Endodermal cell (in vitro differentiated cells): Measurements from ENCODE around the gene TEKT3. TPM values are rescaled to one million over a fixed set of nuclear protein-coding genes. Genes with fewer than 3 reads are reported as not detected.

Experiments used
- DNase-seq: peaks from one replicate; pipeline ENCODE4 v3.0.0-alpha.2; 2017
- H3K27ac ChIP-seq: 2 replicates; pipeline ENCODE4 v1.5.1; 2013; ENCODE audit warnings: mild to moderate bottlenecking, low read depth, low read length, moderate library complexity
- H3K27me3 ChIP-seq: 2 replicates; pipeline ENCODE4 v1.6.1; 2013; ENCODE audit warnings: mild to moderate bottlenecking, low read length, moderate library complexity; ENCODE audit not compliant: insufficient read depth, control insufficient read depth, poor library complexity, severe bottlenecking
- H3K36me3 ChIP-seq: 2 replicates; pipeline ENCODE4 v1.7.0; 2013; ENCODE audit warnings: mild to moderate bottlenecking, low read length, moderate library complexity; ENCODE audit not compliant: control insufficient read depth, insufficient read depth
- H3K4me1 ChIP-seq: one replicate; pipeline ENCODE4 v1.7.0; 2013; ENCODE audit warnings: low read length; ENCODE audit not compliant: control insufficient read depth, insufficient read depth
- H3K4me3 ChIP-seq: 2 replicates; pipeline ENCODE4 v1.5.1; 2013; ENCODE audit warnings: mild to moderate bottlenecking, low read length, moderate library complexity
- H3K9ac ChIP-seq: 2 replicates; pipeline ENCODE4 v1.6.1; 2013; ENCODE audit warnings: mild to moderate bottlenecking, low read length, moderate library complexity; ENCODE audit not compliant: poor library complexity, severe bottlenecking; ENCODE audit errors: extremely low read depth
- H3K9me3 ChIP-seq: 2 replicates; pipeline ENCODE4 v1.6.1; 2013; ENCODE audit warnings: mild to moderate bottlenecking, low read length, moderate library complexity; ENCODE audit not compliant: control insufficient read depth
- H3K27ac Mint-ChIP-seq: 2 replicates; pipeline ENCODE4 v1.8.0; 2020; ENCODE audit warnings: mixed read lengths
- H3K27me3 Mint-ChIP-seq: 2 replicates; pipeline ENCODE4 v1.8.0; 2021; ENCODE audit warnings: mild to moderate bottlenecking, mixed read lengths; ENCODE audit not compliant: insufficient read depth
- H3K36me3 Mint-ChIP-seq: 2 replicates; pipeline ENCODE4 v1.8.0; 2020; ENCODE audit warnings: low read depth, mixed read lengths
- H3K4me1 Mint-ChIP-seq: 2 replicates; pipeline ENCODE4 v1.8.0; 2020; ENCODE audit warnings: mixed read lengths
- H3K4me3 Mint-ChIP-seq: 2 replicates; pipeline ENCODE4 v1.8.0; 2020; ENCODE audit warnings: mild to moderate bottlenecking, moderate library complexity, mixed read lengths
- H3K9me3 Mint-ChIP-seq: 2 replicates; pipeline ENCODE4 v1.8.0; 2020; ENCODE audit warnings: mild to moderate bottlenecking, mixed read lengths
- CTCF ChIP-seq: fragments of 200-600 bp; sonication (generic); conservative IDR thresholded peaks from 2 replicates; pipeline ENCODE4 v1.5.0; 2021; ENCODE audit warnings: antibody characterized with exemption, mild to moderate bottlenecking
- WGBS, 2 experiments: methylation state at CpG; one replicate each; pipeline versions ENCODE4 v1.1.5 to v1.1.7; 2013; ENCODE audit warnings: missing lambda C conversion rate in 2 of 2, mixed read lengths in 1 of 2; ENCODE audit not compliant: insufficient coverage in 1 of 2, insufficient read length in 1 of 2; 5-methylcytosine and 5-hydroxymethylcytosine counted together
- total RNA-seq, 2 donors: library from RNA; stranded (reverse); fragmentation: NEBNext Ultra II Directional in 1 of 2; extraction: Animal tissue kit (Norgen Biotek cat#: 25700) in 1 of 2; gene quantifications; 2 replicates in 1 of 2; 3 replicates in 1 of 2; pipeline ENCODE4 v1.2.1, GENCODE V29; 2021

TEKT3 gene
- total RNA-seq, 2 donors from 2014 or later: 1.1 to 1.6 TPM

DNA sequence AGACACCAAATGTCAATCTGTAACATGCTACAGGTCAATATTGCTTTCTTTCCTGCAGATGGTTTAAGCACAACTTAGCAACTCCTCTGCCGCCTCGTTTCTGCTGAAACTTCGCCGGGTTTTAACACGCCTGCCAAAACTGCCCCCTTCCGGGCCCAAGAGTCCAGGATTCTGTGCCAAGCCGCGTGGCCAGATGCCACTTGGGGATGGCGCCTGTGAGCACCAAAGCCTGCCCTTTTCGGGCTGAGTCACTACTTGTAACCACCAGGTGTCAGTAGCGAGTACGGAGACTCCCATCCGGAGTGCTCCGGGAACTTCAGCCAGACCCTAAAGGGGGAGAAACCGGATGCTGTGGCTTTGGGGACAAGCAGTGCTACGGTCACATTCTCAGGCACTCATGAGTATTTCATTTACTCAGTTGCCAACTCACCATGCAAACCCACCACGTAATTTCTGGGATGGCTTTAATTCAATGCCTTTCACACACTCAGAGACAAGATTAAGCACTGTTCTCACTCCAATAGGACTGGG lies 84.1 kb downstream of the TEKT3 start:
- Histone ChIP-seq H3K4me1 (no peaks in the 10 kb centered on the region), H3K27me3 (peaks cover 35% of the 10 kb centered on the region), H3K36me3 (no peaks in the 10 kb centered on the region), H3K27ac (no peak overlapping the region), H3K4me3 (no peak overlapping the region), H3K9me3 (no peaks in the 10 kb centered on the region), H3K9ac (no peak overlapping the region)
- Mint-ChIP-seq H3K4me1 (peaks cover 22% of the 10 kb centered on the region), H3K36me3 (no peaks in the 10 kb centered on the region), H3K27ac (no peak overlapping the region), H3K9me3 (no peaks in the 10 kb centered on the region), H3K27me3 (peaks cover 46% of the 10 kb centered on the region), H3K4me3 (no peak overlapping the region)
- DNase-seq: peak; percentile 95
- TF ChIP-seq CTCF: peak; percentile 93
- 13 to 19% methylated on average over 9 to 17 of the region's 17 CpGs for WGBS, 2 experiments

- no peak overlapping the region for H3K4me3 ChIP-seq
- no peaks in the 10 kb centered on the region for H3K36me3 ChIP-seq
- H3K27me3 ChIP-seq: peaks cover 29% of the 10 kb centered on the region
- H3K36me3 Mint-ChIP-seq: no peaks in the 10 kb centered on the region
- peaks cover 39% of the 10 kb centered on the region for H3K27me3 Mint-ChIP-seq
- TF ChIP-seq CTCF: no peak
- H3K27ac ChIP-seq: no peak overlapping the region
- H3K27ac Mint-ChIP-seq: no peak overlapping the region
- DNase-seq: no peak
- no peaks in the 10 kb centered on the region for H3K4me1 ChIP-seq
- 87 to 88% methylated on average over 7 of the region's 7 CpGs for WGBS, 2 experiments
- H3K4me3 Mint-ChIP-seq: no peak overlapping the region
- peaks cover 20% of the 10 kb centered on the region for H3K4me1 Mint-ChIP-seq
- no peaks in the 10 kb centered on the region for H3K9me3 Mint-ChIP-seq
- H3K9me3 ChIP-seq: no peaks in the 10 kb centered on the region
- no peak overlapping the region for H3K9ac ChIP-seq
Measured at GRCh38 chr17:15256689-15257088, 84.7 kb downstream of the TEKT3 start.

- no peaks in the 10 kb centered on the region for H3K36me3 Mint-ChIP-seq
- H3K27me3 Mint-ChIP-seq: peaks cover 31% of the 10 kb centered on the region
- no peak overlapping the region for H3K4me3 ChIP-seq
- H3K4me3 Mint-ChIP-seq: no peak overlapping the region
- 94 to 96% methylated on average over 6 to 11 of the region's 13 CpGs for WGBS, 2 experiments
- H3K9me3 ChIP-seq: no peaks in the 10 kb centered on the region
- peaks cover 13% of the 10 kb centered on the region for H3K4me1 Mint-ChIP-seq
- H3K36me3 ChIP-seq: no peaks in the 10 kb centered on the region
- H3K27ac Mint-ChIP-seq: no peak overlapping the region
- peaks cover under 1% of the 10 kb centered on the region for H3K4me1 ChIP-seq
- no peak overlapping the region for H3K9ac ChIP-seq
- peaks cover 21% of the 10 kb centered on the region for H3K27me3 ChIP-seq
- no peak overlapping the region for H3K27ac ChIP-seq
- H3K9me3 Mint-ChIP-seq: no peaks in the 10 kb centered on the region
- no peak for DNase-seq
- no peak for TF ChIP-seq CTCF
Measured at GRCh38 chr17:15255713-15256454, 85.5 kb downstream of the TEKT3 start.

Other genes starting within 250 kb of the TEKT3 start
- 1 to 10 TPM; 3.1 to 5.5 TPM for gene PMP22, start 76.3 kb downstream of the TEKT3 start, total RNA-seq
- 10 to 100 TPM; 16.4 to 39.7 TPM for gene CDRT4, start 126.0 kb upstream of the TEKT3 start, total RNA-seq
- 10 to 100 TPM; 30.7 to 73.2 TPM for gene TVP23C, start 221.9 kb upstream of the TEKT3 start, total RNA-seq